Activated CD4-positive, alpha-beta T cell treated with anti-CD3 and anti-CD28 coated beads, Interleukin-2, amount 50 U/mL, for 48 hours (primary cell): ENCODE results near the gene RIT2.
"Not testable (repeated sequence)": the region's sequence is repeated elsewhere in the genome, so short reads cannot be mapped to it uniquely, and the experiment has no call there.

Experiments
- DNase-seq, 2 experiments: peaks; one replicate each; pipeline ENCODE4 v3.0.0-alpha.2; 2020

The RIT2 gene

GRCh38 chr18:42821492-42821891, 294.0 kb downstream of the RIT2 start:
- DNase-seq = no peak

GRCh38 chr18:42814618-42815017, 300.9 kb downstream of the RIT2 start:
- no peak for DNase-seq

GRCh38 chr18:42814184-42814583, 301.3 kb downstream of the RIT2 start:
- DNase-seq = no peak

GRCh38 chr18:42813570-42813969, 301.9 kb downstream of the RIT2 start:
- no peak for DNase-seq

GRCh38 chr18:42807887-42808286, 307.6 kb downstream of the RIT2 start:
- no peak for DNase-seq

- no peak for DNase-seq
Observed at GRCh38 chr18:42801706-42802105, 313.8 kb downstream of the RIT2 start.

- no peak for DNase-seq
Observed at GRCh38 chr18:42798606-42799170, 316.8 kb downstream of the RIT2 start.

- not testable (repeated sequence) for DNase-seq
Observed at GRCh38 chr18:42795213-42795789, 320.2 kb downstream of the RIT2 start.

- DNase-seq = no peak
Observed at GRCh38 chr18:42792731-42793130, 322.8 kb downstream of the RIT2 start.

- DNase-seq = no peak
Observed at GRCh38 chr18:42784632-42785031, 330.9 kb downstream of the RIT2 start.

- DNase-seq = no peak
Observed at GRCh38 chr18:42782929-42783328, 332.6 kb downstream of the RIT2 start.

GRCh38 chr18:42781298-42781815, 334.1 kb downstream of the RIT2 start:
- DNase-seq = no peak

GRCh38 chr18:42780171-42780570, 335.3 kb downstream of the RIT2 start:
- no peak for DNase-seq

GRCh38 chr18:42778445-42779042, 336.9 kb downstream of the RIT2 start:
- DNase-seq = no peak

- no peak for DNase-seq
Observed at GRCh38 chr18:42778024-42778423, 337.5 kb downstream of the RIT2 start.

GRCh38 chr18:42773870-42774269, 341.6 kb downstream of the RIT2 start:
- no peak for DNase-seq

- no peak for DNase-seq
Observed at GRCh38 chr18:42771936-42772335, 343.5 kb downstream of the RIT2 start.

- DNase-seq = no peak
Observed at GRCh38 chr18:42765302-42765701, 350.2 kb downstream of the RIT2 start.

GRCh38 chr18:42760290-42760689, 355.2 kb downstream of the RIT2 start:
- no peak for DNase-seq

- no peak for DNase-seq
Observed at GRCh38 chr18:42758852-42759251, 356.6 kb downstream of the RIT2 start.

GRCh38 chr18:42756214-42756613, 359.3 kb downstream of the RIT2 start:
- DNase-seq = no peak

GRCh38 chr18:42752916-42753315, 362.6 kb downstream of the RIT2 start:
- no peak for DNase-seq

GRCh38 chr18:42746794-42747193, 368.7 kb downstream of the RIT2 start:
- no peak for DNase-seq

- no peak for DNase-seq
Observed at GRCh38 chr18:42745931-42746330, 369.6 kb downstream of the RIT2 start.

GRCh38 chr18:42745171-42745570, 370.3 kb downstream of the RIT2 start:
- no peak for DNase-seq
